HG03060 (cell line): Measurements from ENCODE around the gene USP6NL.
A peak's percentile ranks its signal among the peaks of the same experiment; 100 is the strongest.

Source experiments
- ATAC-seq: cut with Tn5 transposase; IDR thresholded peaks from one replicate; pipeline ENCODE4 v1.9.1; 2021; ENCODE audit warnings: low read depth, moderate number of reproducible peaks; ENCODE audit not compliant: unreplicated experiment

Gene USP6NL

GRCh38 chr10:11597470-11597869 is 14.0 kb downstream of the USP6NL start:
- no peak for ATAC-seq

GRCh38 chr10:11595395-11595692 is 16.1 kb downstream of the USP6NL start:
- ATAC-seq, result no peak

GRCh38 chr10:11594589-11595394 is 16.7 kb downstream of the USP6NL start:
- ATAC-seq, result no peak

- ATAC-seq, result no peak
Observed at GRCh38 chr10:11593612-11594011, 17.8 kb downstream of the USP6NL start.

- ATAC-seq, result no peak
Observed at GRCh38 chr10:11589738-11590137, 21.7 kb downstream of the USP6NL start.

- no peak for ATAC-seq
Observed at GRCh38 chr10:11588873-11589574, 22.4 kb downstream of the USP6NL start.

- ATAC-seq, result no peak
Observed at GRCh38 chr10:11587722-11588259, 23.7 kb downstream of the USP6NL start.

GRCh38 chr10:11586170-11586569 is 25.3 kb downstream of the USP6NL start:
- no peak for ATAC-seq

- ATAC-seq, result no peak
Observed at GRCh38 chr10:11581213-11581612, 30.2 kb downstream of the USP6NL start.

- ATAC-seq, result no peak
Observed at GRCh38 chr10:11579885-11580284, 31.6 kb downstream of the USP6NL start.

- ATAC-seq, result peak; percentile 28
Observed at GRCh38 chr10:11578802-11579255, 32.6 kb downstream of the USP6NL start.

- no peak for ATAC-seq
Observed at GRCh38 chr10:11576092-11576809, 35.2 kb downstream of the USP6NL start.

GRCh38 chr10:11573497-11573896 is 38.0 kb downstream of the USP6NL start:
- ATAC-seq, result no peak

GRCh38 chr10:11570751-11571150 is 40.7 kb downstream of the USP6NL start:
- ATAC-seq, result no peak

GRCh38 chr10:11569471-11569870 is 42.0 kb downstream of the USP6NL start:
- no peak for ATAC-seq

GRCh38 chr10:11568578-11568977 is 42.9 kb downstream of the USP6NL start:
- no peak for ATAC-seq

- no peak for ATAC-seq
Observed at GRCh38 chr10:11564741-11565140, 46.7 kb downstream of the USP6NL start.

GRCh38 chr10:11563936-11564335 is 47.5 kb downstream of the USP6NL start:
- no peak for ATAC-seq

- no peak for ATAC-seq
Observed at GRCh38 chr10:11562888-11563287, 48.6 kb downstream of the USP6NL start.

- ATAC-seq, result peak; percentile 49
Observed at GRCh38 chr10:11560076-11560709, 51.3 kb downstream of the USP6NL start.

- ATAC-seq, result no peak
Observed at GRCh38 chr10:11557967-11558366, 53.5 kb downstream of the USP6NL start.
